Loucy (cell line): ENCODE data around the gene MBD6.
A peak's percentile ranks its signal among the peaks of the same experiment; 100 is the strongest.

ENCODE experiments used
- H2AFZ ChIP-seq: fragments of 200-600 bp; sonication (generic); 2 replicates; pipeline ENCODE4 v1.6.0; 2016; ENCODE audit warnings: antibody characterized with exemption, mild to moderate bottlenecking, low read length, moderate library complexity
- H3F3A ChIP-seq: fragments of 200-600 bp; 2 replicates; pipeline ENCODE4 v1.6.0; 2016; ENCODE audit warnings: antibody characterized with exemption, low read depth, mild to moderate bottlenecking
- H3K27me3 ChIP-seq: fragments of 200-600 bp; sonication (generic); 2 replicates; pipeline ENCODE4 v1.6.1; 2014; ENCODE audit warnings: low read length, mild to moderate bottlenecking; ENCODE audit not compliant: insufficient read depth, poor library complexity, severe bottlenecking
- H3K36me3 ChIP-seq: fragments of 200-600 bp; sonication (generic); 2 replicates; pipeline ENCODE4 v1.6.1; 2016; ENCODE audit warnings: low read length; ENCODE audit not compliant: insufficient read depth
- H3K4me1 ChIP-seq: fragments of 200-600 bp; sonication (generic); 2 replicates; pipeline ENCODE4 v1.5.1; 2014; ENCODE audit warnings: low read length, mild to moderate bottlenecking; ENCODE audit not compliant: insufficient read depth, poor library complexity, severe bottlenecking
- H3K4me2 ChIP-seq: fragments of 200-600 bp; sonication (generic); 2 replicates; pipeline ENCODE4 v1.6.0; 2014; ENCODE audit warnings: antibody characterized with exemption, low read length, low read depth, mild to moderate bottlenecking; ENCODE audit not compliant: poor library complexity, severe bottlenecking
- H3K4me3 ChIP-seq: fragments of 200-600 bp; sonication (generic); 2 replicates; pipeline ENCODE4 v1.5.1; 2014; ENCODE audit warnings: low read length, mild to moderate bottlenecking, mixed read lengths; ENCODE audit not compliant: poor library complexity, severe bottlenecking
- H3K79me2 ChIP-seq: fragments of 200-600 bp; sonication (generic); 2 replicates; pipeline ENCODE4 v1.6.1; 2014; ENCODE audit warnings: low read length; ENCODE audit not compliant: insufficient read depth
- H3K9ac ChIP-seq: fragments of 200-600 bp; sonication (generic); 2 replicates; pipeline ENCODE4 v1.6.0; 2014; ENCODE audit warnings: mild to moderate bottlenecking, low read depth, low read length, moderate library complexity; ENCODE audit not compliant: poor library complexity, severe bottlenecking
- H3K9me2 ChIP-seq: fragments of 200-600 bp; sonication (generic); replicated peaks from 2 replicates; pipeline ENCODE4 v1.6.1; 2016; ENCODE audit warnings: low read depth, low read length, mixed read lengths
- H3K9me3 ChIP-seq: fragments of 200-600 bp; sonication (generic); 2 replicates; pipeline ENCODE4 v1.6.1; 2014; ENCODE audit warnings: mild to moderate bottlenecking, antibody characterized with exemption, low read length, low read depth; ENCODE audit not compliant: insufficient read depth
- H4K20me1 ChIP-seq: fragments of 200-600 bp; sonication (generic); 2 replicates; pipeline ENCODE4 v1.6.0; 2014; ENCODE audit warnings: antibody characterized with exemption, low read length, mild to moderate bottlenecking; ENCODE audit not compliant: insufficient read depth, poor library complexity, severe bottlenecking
- EZH2phosphoT487 ChIP-seq: fragments of 200-600 bp; IDR thresholded peaks from 2 replicates; pipeline ENCODE4 v1.6.1; 2018; ENCODE audit warnings: antibody characterized with exemption, mild to moderate bottlenecking, moderate library complexity, borderline replicate concordance
- TF ChIP-seq, protein P1 (sequence below): fragments of 200-600 bp; sonication (generic); conservative IDR thresholded peaks from 2 replicates; pipeline ENCODE4 v1.5.1; 2014; ENCODE audit warnings: mild to moderate bottlenecking, antibody characterized with exemption, low read length

The MBD6 gene

DNA sequence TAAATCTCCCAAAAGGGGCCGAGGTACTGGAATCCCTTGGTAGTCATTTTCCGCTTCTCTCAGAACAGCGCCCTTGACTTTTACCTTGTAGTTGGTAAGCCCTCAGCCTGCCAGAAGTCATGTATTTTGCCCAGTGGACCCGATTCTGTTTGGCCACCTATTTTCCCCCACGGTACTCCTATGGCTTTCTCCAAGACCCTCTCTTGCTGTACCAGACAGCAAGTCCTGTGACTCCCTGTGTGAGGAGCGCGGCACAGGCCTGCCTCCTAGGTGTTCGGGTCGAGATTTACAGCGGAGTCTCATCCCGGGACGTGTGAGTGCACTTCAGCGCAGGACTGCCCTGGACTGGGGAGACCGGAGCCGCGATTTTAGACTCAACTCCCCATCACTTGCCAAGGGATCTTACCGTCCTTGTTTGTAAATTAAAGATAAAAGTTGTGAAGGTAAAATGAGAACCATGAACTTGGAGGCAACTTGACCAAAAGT, 1.1 kb upstream of the MBD6 start:
- peak overlapping the region; percentile 92 for H3K9ac ChIP-seq
- peaks cover 67% of the 10 kb centered on the region for H3K79me2 ChIP-seq
- H3F3A ChIP-seq = peaks cover 15% of the 10 kb centered on the region
- no peaks in the 10 kb centered on the region for H3K27me3 ChIP-seq
- no peak overlapping the region for H2AFZ ChIP-seq
- H4K20me1 ChIP-seq = peaks cover 59% of the 10 kb centered on the region
- H3K36me3 ChIP-seq = peaks cover 18% of the 10 kb centered on the region; the same call in 1 of the 2 replicates
- peak overlapping the region; percentile 75 for H3K4me3 ChIP-seq
- H3K4me1 ChIP-seq = peaks cover 49% of the 10 kb centered on the region
- no peaks in the 10 kb centered on the region for H3K9me2 ChIP-seq
- H3K4me2 ChIP-seq = peak overlapping the region; percentile 89
- no peaks in the 10 kb centered on the region for H3K9me3 ChIP-seq
- no peak for TF ChIP-seq EZH2phosphoT487
- TF ChIP-seq, protein P1, sequence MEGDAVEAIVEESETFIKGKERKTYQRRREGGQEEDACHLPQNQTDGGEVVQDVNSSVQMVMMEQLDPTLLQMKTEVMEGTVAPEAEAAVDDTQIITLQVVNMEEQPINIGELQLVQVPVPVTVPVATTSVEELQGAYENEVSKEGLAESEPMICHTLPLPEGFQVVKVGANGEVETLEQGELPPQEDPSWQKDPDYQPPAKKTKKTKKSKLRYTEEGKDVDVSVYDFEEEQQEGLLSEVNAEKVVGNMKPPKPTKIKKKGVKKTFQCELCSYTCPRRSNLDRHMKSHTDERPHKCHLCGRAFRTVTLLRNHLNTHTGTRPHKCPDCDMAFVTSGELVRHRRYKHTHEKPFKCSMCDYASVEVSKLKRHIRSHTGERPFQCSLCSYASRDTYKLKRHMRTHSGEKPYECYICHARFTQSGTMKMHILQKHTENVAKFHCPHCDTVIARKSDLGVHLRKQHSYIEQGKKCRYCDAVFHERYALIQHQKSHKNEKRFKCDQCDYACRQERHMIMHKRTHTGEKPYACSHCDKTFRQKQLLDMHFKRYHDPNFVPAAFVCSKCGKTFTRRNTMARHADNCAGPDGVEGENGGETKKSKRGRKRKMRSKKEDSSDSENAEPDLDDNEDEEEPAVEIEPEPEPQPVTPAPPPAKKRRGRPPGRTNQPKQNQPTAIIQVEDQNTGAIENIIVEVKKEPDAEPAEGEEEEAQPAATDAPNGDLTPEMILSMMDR = no peak

DNA sequence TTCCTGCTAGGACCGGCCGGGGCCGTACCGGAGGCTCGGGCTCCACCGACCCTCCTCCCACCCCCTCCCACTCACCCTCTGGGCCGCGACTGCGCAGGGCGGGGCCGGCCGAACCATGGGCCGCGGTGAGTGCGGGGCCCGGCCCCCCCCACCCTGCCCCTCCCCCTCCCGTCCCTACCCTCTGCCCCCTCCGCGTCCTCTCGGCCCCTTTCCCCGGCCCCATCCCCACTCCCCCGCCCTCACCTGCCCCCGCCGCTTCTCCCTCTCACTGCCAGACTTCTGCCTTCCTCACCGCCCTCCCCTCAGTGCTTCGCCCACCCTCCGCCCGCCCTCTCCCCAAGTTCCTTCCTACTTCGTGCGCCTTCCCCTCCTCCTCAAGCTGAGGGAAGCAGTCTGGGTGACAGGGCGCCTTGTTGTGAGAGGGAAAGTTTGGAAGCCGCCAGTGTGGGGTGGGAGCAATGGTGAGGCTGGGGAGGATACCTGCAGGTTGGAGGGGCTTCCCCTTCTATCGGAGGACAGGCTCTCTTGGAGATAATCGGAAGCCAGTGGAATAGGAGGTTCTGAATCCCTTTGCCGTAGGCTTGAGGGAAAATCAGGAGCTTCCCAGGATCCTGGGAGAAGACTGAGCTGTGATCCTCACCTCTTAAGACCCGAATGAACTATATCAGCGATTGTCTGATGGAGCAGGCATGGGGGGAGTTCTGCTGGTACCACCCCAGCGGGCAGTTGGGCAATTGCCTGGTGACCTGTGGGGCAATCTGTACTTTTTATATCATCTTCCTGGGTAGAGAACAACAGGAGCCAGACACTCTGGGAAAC, 472 bp downstream of the MBD6 start:
- Histone ChIP-seq H3K79me2 (peaks cover 66% of the 10 kb centered on the region), H2AFZ (no peak overlapping the region)
- no peak for TF ChIP-seq EZH2phosphoT487
- TF ChIP-seq, protein P1 = 0 out of 2 replicates have a peak, but pooled peaks have one; percentile 14

DNA sequence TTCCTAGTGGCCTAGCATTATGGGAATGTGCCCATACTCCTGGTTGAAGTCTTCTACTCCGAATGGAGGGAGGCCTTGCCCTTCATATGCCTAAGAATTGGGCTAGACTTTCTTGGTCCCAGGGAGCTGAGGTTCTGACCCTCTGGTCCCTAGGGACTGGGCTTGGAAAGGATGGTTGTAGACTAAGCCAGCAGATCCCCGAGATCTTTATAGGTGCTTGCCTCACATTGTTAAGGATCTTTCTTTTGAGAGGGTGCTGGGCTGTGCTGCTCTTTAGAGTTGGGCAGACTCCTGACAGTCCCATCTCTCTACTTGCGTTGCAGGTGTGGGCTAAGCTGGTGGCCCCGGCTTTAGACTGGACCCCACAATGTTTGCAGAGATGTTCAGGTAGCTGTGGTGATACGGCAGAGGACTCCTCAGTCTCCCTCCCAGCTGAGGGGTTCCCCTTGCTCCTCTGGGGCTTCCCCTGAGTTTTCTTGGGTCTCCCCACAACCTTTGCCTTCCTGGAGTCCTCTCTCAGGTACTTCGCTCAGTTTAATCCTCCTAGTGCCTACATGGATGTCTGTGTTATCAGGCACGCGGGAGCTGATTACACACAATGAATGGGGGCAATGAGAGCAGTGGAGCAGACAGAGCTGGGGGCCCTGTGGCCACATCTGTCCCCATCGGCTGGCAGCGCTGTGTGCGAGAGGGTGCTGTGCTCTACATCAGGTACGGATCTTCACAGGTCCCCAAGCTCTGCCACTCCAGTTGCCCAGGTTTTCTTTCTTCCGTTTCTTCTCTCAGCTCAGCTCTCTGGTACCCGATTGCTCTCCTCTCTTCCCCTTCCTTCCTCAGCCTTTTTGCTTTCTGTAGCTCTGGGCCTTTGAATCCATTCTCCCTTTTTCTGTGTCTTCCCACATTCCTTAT, 1.3 kb downstream of the MBD6 start:
- H3K27me3 ChIP-seq = no peaks in the 10 kb centered on the region
- H3F3A ChIP-seq = peaks cover 15% of the 10 kb centered on the region
- TF ChIP-seq, protein P1 = no peak
- TF ChIP-seq EZH2phosphoT487 = no peak
- no peak overlapping the region for H2AFZ ChIP-seq
- H4K20me1 ChIP-seq = peaks cover 43% of the 10 kb centered on the region
- no peaks in the 10 kb centered on the region for H3K9me3 ChIP-seq
- H3K79me2 ChIP-seq = peaks cover 58% of the 10 kb centered on the region
- H3K4me2 ChIP-seq = peak overlapping the region; percentile 92
- H3K4me3 ChIP-seq = peak overlapping the region; percentile 94
- H3K9ac ChIP-seq = peak overlapping the region; percentile 92
- H3K9me2 ChIP-seq = no peaks in the 10 kb centered on the region
- H3K36me3 ChIP-seq = peaks cover 13% of the 10 kb centered on the region; the same call in 1 of the 2 replicates
- H3K4me1 ChIP-seq = peaks cover 44% of the 10 kb centered on the region

More for the DNA sequence above, 472 bp downstream of the MBD6 start:
- Histone ChIP-seq H3F3A (peaks cover 15% of the 10 kb centered on the region), H3K27me3 (no peaks in the 10 kb centered on the region), H3K9me3 (no peaks in the 10 kb centered on the region), H3K9me2 (no peaks in the 10 kb centered on the region), H4K20me1 (peaks cover 52% of the 10 kb centered on the region), H3K4me1 (peaks cover 52% of the 10 kb centered on the region), H3K9ac (peak overlapping the region; percentile 92), H3K4me3 (peak overlapping the region; percentile 94), H3K36me3 (peaks cover 15% of the 10 kb centered on the region; the same call in 1 of the 2 replicates), H3K4me2 (peak overlapping the region; percentile 92)
